Measurements from ENCODE around the gene PLCB1. TPM values are rescaled to one million over a fixed set of nuclear protein-coding genes. Genes with fewer than 3 reads are reported as not detected.

PLCB1 gene
- total and polyA plus RNA-seq, 2 experiments from 2014 or later, result 6.7 to 20.5 TPM

- peaks cover 2% of the 10 kb centered on the region for H3K4me1 ChIP-seq (ENCODE audit: insufficient read depth)
- H3K9me3 ChIP-seq (ENCODE audit: low read depth), result no peaks in the 10 kb centered on the region
- DNase-seq (ENCODE audit: low spot score), result no peak
- H3K4me3 ChIP-seq, result no peak overlapping the region
- H3K27ac ChIP-seq, result no peak overlapping the region
- no peaks in the 10 kb centered on the region for H3K36me3 ChIP-seq (replicated peaks; ENCODE audit: insufficient read depth, low read depth)
- no peaks in the 10 kb centered on the region for H3K9me2 ChIP-seq (replicated peaks; ENCODE audit: insufficient read depth)
- 81% methylated on average over 3 of the region's 3 CpGs for WGBS (ENCODE audit: low lambda C conversion rate, missing lambda C conversion rate)
- no peak overlapping the region for H3K4me2 ChIP-seq
- H3K27me3 ChIP-seq, result no peaks in the 10 kb centered on the region
- no peaks in the 10 kb centered on the region for H4K20me1 ChIP-seq (ENCODE audit: insufficient read depth, poor library complexity, severe bottlenecking)
- no peak overlapping the region for H2AFZ ChIP-seq
- H3K79me2 ChIP-seq, result no peaks in the 10 kb centered on the region
- TF ChIP-seq EZH2 (IDR thresholded peaks at IDR 0.05; ENCODE audit: borderline replicate concordance) (no peak), CTCF (IDR thresholded peaks at IDR 0.05; ENCODE audit: poor library complexity) (no peak), EZH2phosphoT487 (IDR thresholded peaks at IDR 0.05; ENCODE audit: low read depth, severe bottlenecking, unreplicated experiment) (no peak)
These were observed 124.0 kb downstream of the PLCB1 start for GRCh38 chr20:8255945-8256632.

DNA sequence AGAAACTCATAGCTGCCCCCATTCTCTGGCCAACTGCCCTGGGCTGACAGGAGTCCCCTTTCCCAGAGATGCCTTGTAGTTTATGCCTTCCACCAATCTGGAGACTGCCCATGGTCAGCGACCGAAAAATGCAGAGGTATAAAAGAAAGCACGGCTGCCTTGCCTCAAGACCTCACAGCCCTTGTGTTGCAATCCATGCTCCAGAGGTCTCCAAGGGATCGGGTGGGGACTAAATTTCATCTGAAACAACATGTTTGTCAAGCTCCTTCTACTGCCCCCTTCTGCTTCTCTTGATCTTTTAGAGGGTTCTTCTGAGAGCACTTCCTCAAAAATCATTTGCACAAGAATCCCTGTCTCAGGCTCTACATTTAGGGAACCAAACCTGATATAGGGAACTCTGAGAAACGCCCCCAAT, 128.8 kb downstream of the PLCB1 start:
- no peaks in the 10 kb centered on the region for H4K20me1 ChIP-seq (ENCODE audit: insufficient read depth, poor library complexity, severe bottlenecking)
- no peaks in the 10 kb centered on the region for H3K79me2 ChIP-seq
- no peak overlapping the region for H3K4me3 ChIP-seq
- no peaks in the 10 kb centered on the region for H3K36me3 ChIP-seq (replicated peaks; ENCODE audit: insufficient read depth, low read depth)
- no peak overlapping the region for H3K4me2 ChIP-seq
- H3K4me1 ChIP-seq (ENCODE audit: insufficient read depth), result no peaks in the 10 kb centered on the region
- WGBS (ENCODE audit: low lambda C conversion rate, missing lambda C conversion rate), result 81% methylated on average over 5 of the region's 5 CpGs
- DNase-seq (ENCODE audit: low spot score), result no peak
- no peaks in the 10 kb centered on the region for H3K9me2 ChIP-seq (replicated peaks; ENCODE audit: insufficient read depth)
- H3K27me3 ChIP-seq, result no peaks in the 10 kb centered on the region
- no peaks in the 10 kb centered on the region for H3K9me3 ChIP-seq (ENCODE audit: low read depth)
- H2AFZ ChIP-seq, result no peak overlapping the region
- H3K27ac ChIP-seq, result no peak overlapping the region
- no peak for TF ChIP-seq EZH2 (IDR thresholded peaks at IDR 0.05; ENCODE audit: borderline replicate concordance)
- no peak for TF ChIP-seq CTCF (IDR thresholded peaks at IDR 0.05; ENCODE audit: poor library complexity)
- no peak for TF ChIP-seq EZH2phosphoT487 (IDR thresholded peaks at IDR 0.05; ENCODE audit: low read depth, severe bottlenecking, unreplicated experiment)

DNA sequence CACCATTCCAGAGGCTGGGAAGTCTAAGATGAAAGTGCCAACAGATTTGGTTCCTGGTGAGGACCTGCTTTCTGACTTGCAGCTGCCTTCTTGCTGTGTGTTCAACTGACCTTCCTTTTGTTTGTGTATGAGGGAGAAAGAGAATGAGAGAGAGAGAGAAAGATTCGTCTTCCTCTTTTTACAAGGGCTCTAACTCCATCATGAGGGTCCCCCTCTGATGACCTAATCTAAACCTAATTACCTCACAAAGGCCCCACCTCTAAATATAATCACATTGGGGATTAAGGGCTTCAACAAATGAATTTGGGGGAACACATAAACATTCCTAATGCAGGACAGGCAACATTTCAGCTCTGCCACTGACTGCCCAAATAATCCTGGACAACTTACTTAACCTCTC, 130.7 kb downstream of the PLCB1 start:
- H3K27me3 ChIP-seq, result no peaks in the 10 kb centered on the region
- H3K4me3 ChIP-seq, result no peak overlapping the region
- H3K9me3 ChIP-seq (ENCODE audit: low read depth), result no peaks in the 10 kb centered on the region
- no peak overlapping the region for H2AFZ ChIP-seq
- H3K27ac ChIP-seq, result no peak overlapping the region
- no peaks in the 10 kb centered on the region for H4K20me1 ChIP-seq (ENCODE audit: insufficient read depth, poor library complexity, severe bottlenecking)
- DNase-seq (ENCODE audit: low spot score), result no peak
- H3K4me1 ChIP-seq (ENCODE audit: insufficient read depth), result no peaks in the 10 kb centered on the region
- no peaks in the 10 kb centered on the region for H3K9me2 ChIP-seq (replicated peaks; ENCODE audit: insufficient read depth)
- WGBS (ENCODE audit: low lambda C conversion rate, missing lambda C conversion rate), result 75% methylated on average over 1 of the region's 1 CpG
- H3K79me2 ChIP-seq, result no peaks in the 10 kb centered on the region
- no peak overlapping the region for H3K4me2 ChIP-seq
- TF ChIP-seq CTCF (IDR thresholded peaks at IDR 0.05; ENCODE audit: poor library complexity), result no peak
- no peak for TF ChIP-seq EZH2 (IDR thresholded peaks at IDR 0.05; ENCODE audit: borderline replicate concordance)
- no peak for TF ChIP-seq EZH2phosphoT487 (IDR thresholded peaks at IDR 0.05; ENCODE audit: low read depth, severe bottlenecking, unreplicated experiment)
- H3K36me3 ChIP-seq (replicated peaks; ENCODE audit: insufficient read depth, low read depth), result no peaks in the 10 kb centered on the region

Data from hepatocyte (in vitro differentiated cells).